Dermis lymphatic vessel endothelial cell (primary cell): ENCODE results near the gene ZNF235. TPM values are rescaled to one million over a fixed set of nuclear protein-coding genes. Genes with fewer than 3 reads are reported as not detected.

Source experiments
- total RNA-seq: library from RNA; depleted of rRNA; stranded (reverse); fragments of >200 nt; gene quantifications from 2 replicates; pipeline ENCODE4 v1.2.1, GENCODE V29; 2014

Gene ZNF235
- 6.7 and 8.2 TPM in 2 replicates for total RNA-seq

DNA sequence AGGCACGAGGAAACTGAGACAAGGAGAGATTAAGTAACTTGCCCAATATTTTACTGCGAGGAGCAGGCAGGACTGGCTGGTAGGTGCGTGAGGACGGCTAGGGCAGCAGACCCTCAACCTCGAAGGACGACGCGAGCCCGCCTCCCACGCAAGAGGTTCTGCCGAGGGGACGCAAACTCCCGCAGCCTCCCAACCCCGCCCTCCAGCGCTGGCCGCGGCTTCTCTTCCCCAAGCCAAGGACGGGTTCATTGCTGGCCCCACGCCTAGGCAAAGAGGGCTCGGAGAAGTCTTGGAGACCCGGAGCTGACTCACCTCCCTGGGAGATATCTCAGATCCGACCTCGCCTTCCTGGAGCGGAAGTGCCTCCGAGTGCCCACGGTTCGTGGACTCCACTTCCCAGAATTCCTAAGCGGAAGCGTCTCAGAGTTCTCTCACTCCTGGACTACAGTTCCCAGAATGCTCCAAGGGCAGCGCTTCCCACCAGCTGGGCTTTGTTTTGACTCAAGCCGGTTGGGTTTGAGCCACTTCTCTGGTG is at the start of gene ZNF235:
Gene ZNF235, minus strand, starts transcription at position 367 of the 535 bp plus-strand sequence. CDS start 1,621 bp downstream, outside the sequence.

Other genes starting within 250 kb of the ZNF235 start
- gene ZNF284, start 232.9 kb downstream of the ZNF235 start, total RNA-seq, result 2.9 and 3.1 TPM in 2 replicates
- 28.3 and 38.9 TPM in 2 replicates for gene ZNF224, start 210.7 kb downstream of the ZNF235 start, total RNA-seq
- gene ZNF225, start 191.6 kb downstream of the ZNF235 start, total RNA-seq, result 5.9 and 7.8 TPM in 2 replicates
- 8.0 and 12.5 TPM in 2 replicates for gene ZNF234, start 163.5 kb downstream of the ZNF235 start, total RNA-seq
- gene ZNF226, start 139.9 kb downstream of the ZNF235 start, total RNA-seq, result 14.1 and 15.7 TPM in 2 replicates
- 16.9 and 24.7 TPM in 2 replicates for gene ZNF227, start 92.5 kb downstream of the ZNF235 start, total RNA-seq
- gene ZNF233, start 45.1 kb downstream of the ZNF235 start, total RNA-seq, result 0.95 and 2.0 TPM in 2 replicates
- 6.1 and 8.9 TPM in 2 replicates for gene ZNF112, start 51.7 kb upstream of the ZNF235 start, total RNA-seq
- 1.5 TPM in 2 replicates for gene ZNF285, start 96.6 kb upstream of the ZNF235 start, total RNA-seq
- 1.5 and 5.4 TPM in 2 replicates for gene ZNF229, start 143.4 kb upstream of the ZNF235 start, total RNA-seq
- gene ZNF180, start 195.5 kb upstream of the ZNF235 start, total RNA-seq, result 7.5 and 7.6 TPM in 2 replicates
- not detected in 2 replicates for gene CEACAM20, start 224.7 kb upstream of the ZNF235 start, total RNA-seq